OCI-LY7 (cell line): ENCODE measurements around the gene TRAF3. TPM values are rescaled to one million over a fixed set of nuclear protein-coding genes. Genes with fewer than 3 reads are reported as not detected.

ENCODE experiments used
- BruUV-seq: library from RNA; stranded (reverse); fragments of 400-500 nt; replicated peaks from 2 replicates; lab custom pipeline; 2021; lab: Mats Ljungman, UMichigan
- CTCF ChIA-PET: fragments of 300-600 bp; sonication (Branson Sonifier 250); formaldehyde crosslinking; loops from one replicate; lab custom pipeline; 2022; ENCODE audit warnings: antibody characterized with exemption; ENCODE audit not compliant: unreplicated experiment; lab: Charles Lee
- POLR2A ChIA-PET: fragments of 300-600 bp; sonication (Branson Sonifier 250); formaldehyde crosslinking; loops from one replicate; lab custom pipeline; 2022; ENCODE audit warnings: antibody characterized with exemption; lab: Charles Lee
- DNase-seq: peaks from one replicate; pipeline ENCODE4 v3.0.0-alpha.2; 2015; ENCODE audit warnings: low spot score
- H2AFZ ChIP-seq: fragments of 200-600 bp; sonication (generic), shearing (Covaris generic); 2 replicates; pipeline ENCODE4 v1.6.1; 2014; ENCODE audit warnings: mild to moderate bottlenecking, antibody characterized with exemption, low read length, moderate library complexity
- H3K27ac ChIP-seq: fragments of 200-600 bp; sonication (generic); 2 replicates; pipeline ENCODE4 v1.5.1; 2014; ENCODE audit warnings: mixed run types, low read depth, mild to moderate bottlenecking, moderate library complexity, low read length, inconsistent platforms; ENCODE audit not compliant: poor library complexity, severe bottlenecking
- H3K36me3 ChIP-seq: fragments of 200-600 bp; sonication (generic); 2 replicates; pipeline ENCODE4 v1.6.1; 2014; ENCODE audit warnings: mild to moderate bottlenecking, antibody characterized with exemption, low read length, moderate library complexity, mixed read lengths; ENCODE audit not compliant: insufficient read depth
- H3K4me1 ChIP-seq: fragments of 200-600 bp; sonication (generic); 2 replicates; pipeline ENCODE4 v1.5.1; 2014; ENCODE audit warnings: mild to moderate bottlenecking, low read length; ENCODE audit not compliant: insufficient read depth, poor library complexity, severe bottlenecking
- H3K4me2 ChIP-seq: fragments of 200-600 bp; sonication (generic); 2 replicates; pipeline ENCODE4 v1.6.1; 2014; ENCODE audit warnings: mild to moderate bottlenecking, low read length
- H3K4me3 ChIP-seq: fragments of 200-600 bp; sonication (generic); 2 replicates; pipeline ENCODE4 v1.5.1; 2014; ENCODE audit warnings: mild to moderate bottlenecking, low read depth, low read length; ENCODE audit not compliant: poor library complexity, severe bottlenecking
- H3K79me2 ChIP-seq: fragments of 200-600 bp; sonication (generic); 2 replicates; pipeline ENCODE4 v1.6.1; 2016; ENCODE audit warnings: low read depth, mild to moderate bottlenecking, low read length, moderate library complexity, mixed read lengths; ENCODE audit not compliant: insufficient read depth
- H3K9me2 ChIP-seq: fragments of 200-600 bp; sonication (generic); 2 replicates; pipeline ENCODE4 v1.6.1; 2016; ENCODE audit warnings: mild to moderate bottlenecking, low read length, mixed read lengths; ENCODE audit not compliant: insufficient read depth
- H3K9me3 ChIP-seq: fragments of 200-600 bp; sonication (generic); 2 replicates; pipeline ENCODE4 v1.6.1; 2014; ENCODE audit warnings: mild to moderate bottlenecking, mixed run types, low read length, mixed read lengths
- H4K20me1 ChIP-seq: fragments of 200-600 bp; sonication (generic); 2 replicates; pipeline ENCODE4 v1.6.1; 2014; ENCODE audit warnings: mild to moderate bottlenecking, antibody characterized with exemption, low read length, moderate library complexity, mixed read lengths; ENCODE audit not compliant: insufficient read depth
- CTCF ChIP-seq: fragments of 200-600 bp; sonication (generic); conservative IDR thresholded peaks from 2 replicates; pipeline ENCODE4 v1.5.1; 2014; ENCODE audit warnings: mild to moderate bottlenecking, antibody characterized with exemption, low read length, moderate library complexity, mixed read lengths
- EZH2phosphoT487 ChIP-seq: fragments of 200-600 bp; sonication (generic); IDR thresholded peaks from 2 replicates; pipeline ENCODE4 v1.6.1; 2018; ENCODE audit warnings: low read depth, borderline replicate concordance, mild to moderate bottlenecking, mixed run types, antibody characterized with exemption, low read length, moderate library complexity, mixed read lengths
- intact Hi-C: fragments of 100-400 bp; cut with micrococcal nuclease; formaldehyde crosslinking; loops from one replicate; pipeline ENCODE4 v1.10.0; 2022; ENCODE audit not compliant: unreplicated experiment
- total RNA-seq, 2 experiments: library from RNA; depleted of rRNA in 1 of 2; stranded (reverse); fragments of >200 nt in 1 of 2; shearing (Covaris generic) in 1 of 2; gene quantifications; 2 replicates each; pipeline ENCODE4 v1.2.3, GENCODE V29; 2014 to 2022

TRAF3 gene
- total RNA-seq, 2 experiments from 2014 or later = 0.82 to 2.9 TPM

- intact Hi-C loops = loop anchor here (1.0 to 5.0 kb wide), 2 partner anchors 16 to 379 kb away; no protein-coding TSS in a partner anchor
- no TSS peak for BruUV-seq
- Histone ChIP-seq H2AFZ (no peak overlapping the region), H3K36me3 (no peaks in the 10 kb centered on the region), H4K20me1 (peaks cover 4% of the 10 kb centered on the region; the same call in 1 of the 2 replicates), H3K4me2 (peak overlapping the region; percentile 72), H3K4me1 (peaks cover 28% of the 10 kb centered on the region), H3K4me3 (peak overlapping the region; percentile 36), H3K9me2 (no peaks in the 10 kb centered on the region), H3K79me2 (no peaks in the 10 kb centered on the region), H3K27ac (peak overlapping the region; percentile 59), H3K9me3 (no peaks in the 10 kb centered on the region)
- ChIA-PET POLR2A (interaction anchor here (0.6 kb wide), 1 partner anchor 1140 kb away, joined by 3 read pairs; no protein-coding TSS in a partner anchor), CTCF (no interaction called here)
- TF ChIP-seq CTCF (no peak), EZH2phosphoT487 (no peak)
- DNase-seq = peak; percentile 42
These were observed 123.7 kb downstream of the TRAF3 start for GRCh38 chr14:102900631-102901571.

GRCh38 chr14:102901633-102902032 is 124.4 kb downstream of the TRAF3 start:
- Histone ChIP-seq H3K4me3 (peak overlapping the region; percentile 36), H4K20me1 (peaks cover 4% of the 10 kb centered on the region; the same call in 1 of the 2 replicates), H3K36me3 (no peaks in the 10 kb centered on the region), H3K79me2 (no peaks in the 10 kb centered on the region), H3K4me2 (peak overlapping the region; percentile 72), H3K27ac (peak overlapping the region; percentile 59), H3K9me3 (no peaks in the 10 kb centered on the region), H3K4me1 (peaks cover 28% of the 10 kb centered on the region), H2AFZ (no peak overlapping the region), H3K9me2 (no peaks in the 10 kb centered on the region)
- peak; percentile 93 for DNase-seq
- TF ChIP-seq CTCF (no peak), EZH2phosphoT487 (no peak)
- intact Hi-C loops = loop anchor here (1.0 to 5.0 kb wide), 2 partner anchors 16 to 379 kb away; no protein-coding TSS in a partner anchor
- no TSS peak for BruUV-seq
- ChIA-PET POLR2A (interaction anchor here (0.6 kb wide), 1 partner anchor 49 kb away, joined by 3 read pairs; no protein-coding TSS in a partner anchor), CTCF (no interaction called here)
